ENCODE measurements around the gene ZNF318.

DNA sequence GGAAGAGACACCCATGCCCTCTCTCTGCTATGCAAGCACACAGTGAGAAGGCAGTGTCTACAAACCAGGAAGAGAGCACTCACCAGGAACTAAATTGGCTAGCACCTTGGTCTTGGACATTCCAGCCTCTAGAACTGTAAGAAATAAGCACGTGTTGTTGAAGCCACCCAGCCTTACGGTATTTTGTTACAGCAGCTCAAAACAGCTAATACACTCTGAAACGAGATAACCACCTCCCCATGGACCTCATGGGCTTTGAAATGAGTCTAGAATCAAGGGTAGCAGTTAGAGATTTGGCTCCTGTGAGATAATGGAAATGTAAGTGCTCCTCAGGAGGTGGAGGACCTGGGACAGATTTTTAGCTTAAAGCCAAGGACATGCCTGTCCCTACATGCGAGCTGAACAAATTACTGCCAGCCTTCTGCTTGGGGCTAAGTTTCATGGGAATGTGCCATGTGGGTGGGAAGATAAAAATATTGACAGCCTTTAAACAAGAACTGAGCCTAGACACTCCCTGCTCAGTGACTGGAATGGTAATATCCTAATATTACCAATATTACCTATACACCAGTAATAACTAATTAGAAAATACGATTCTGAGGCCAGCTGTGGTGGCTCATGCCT lies 3.9 kb upstream of the ZNF318 start:
- no peak for TF ChIP-seq CTCF (IDR thresholded peaks at IDR 0.05)
- no peak for TF ChIP-seq EZH2 (IDR thresholded peaks at IDR 0.05)

Measured in neural progenitor cell (in vitro differentiated cells).